K562 (cell line): ENCODE measurements around the gene JAG2. TPM values are rescaled to one million over a fixed set of nuclear protein-coding genes. Genes with fewer than 3 reads are reported as not detected.

Experiments
- ATAC-seq: fragments of 200-7000 bp; cut with Tn5 transposase; 3 replicates; pipeline ENCODE4 v1.9.1; 2020; ENCODE audit warnings: moderate library complexity
- BruUV-seq: library from RNA; stranded (reverse); fragments of 400-500 nt; replicated peaks from 2 replicates; lab custom pipeline; 2021; lab: Mats Ljungman, UMichigan
- CTCF ChIA-PET: fragments of 300-600 bp; formaldehyde crosslinking; extraction: SDS; loops from one replicate; lab custom pipeline; 2021; ENCODE audit warnings: low intra/inter-chr PET ratio; lab: Yijun Ruan, JAX
- POLR2A ChIA-PET: fragments of 300-600, 350-650 bp; sonication (Branson Sonifier 250); formaldehyde crosslinking; extraction: SDS; loops from one replicate; lab custom pipeline; 2021; ENCODE audit warnings: antibody characterized with exemption, inconsistent platforms; lab: Yijun Ruan, JAX
- DNase-seq, 4 experiments: peaks; one replicate each; pipeline versions ENCODE4 v3.0.0 to v3.0.0-alpha.2; 2011 to 2018; ENCODE audit warnings: low spot score in 3 of 4, mixed read lengths in 3 of 4; ENCODE audit errors: extremely low read depth in 1 of 4
- FAIRE-seq: peaks from 2 replicates; lab custom pipeline; 2011; peaks lifted over from hg19 to GRCh38; lab: Jason Lieb, UNC
- H2AFZ ChIP-seq: 2 replicates; pipeline ENCODE4 v1.6.0; 2011; ENCODE audit warnings: low read depth, low read length, control low read depth, inconsistent platforms
- H3K27ac ChIP-seq: fragments of 200-600 bp; 3 replicates; pipeline ENCODE4 v1.8.0; 2011; ENCODE audit warnings: low read depth, mild to moderate bottlenecking, control low read depth, inconsistent platforms, low read length, moderate library complexity, mixed read lengths; ENCODE audit errors: extremely low read depth
- H3K27me3 ChIP-seq, 2 experiments: fragments of 300-600 bp in 1 of 2; 2 replicates in 1 of 2; 3 replicates in 1 of 2; pipeline versions ENCODE4 v1.6.0 to v1.8.0; 2011; ENCODE audit warnings: inconsistent platforms in 2 of 2, low read length in 2 of 2, mild to moderate bottlenecking in 1 of 2, mixed read lengths in 1 of 2, moderate library complexity in 1 of 2; ENCODE audit not compliant: control insufficient read depth in 2 of 2, insufficient read depth in 2 of 2
- H3K36me3 ChIP-seq: fragments of 300-600 bp; 3 replicates; pipeline ENCODE4 v1.8.0; 2011; ENCODE audit warnings: mild to moderate bottlenecking, low read length, inconsistent platforms; ENCODE audit not compliant: control insufficient read depth, insufficient read depth
- H3K4me1 ChIP-seq, 2 experiments: fragments of 200-600 bp in 1 of 2; replicated peaks in 1 of 2; 2 replicates in 1 of 2; 3 replicates in 1 of 2; pipeline versions ENCODE4 v1.5.1 to v1.8.0; 2011; ENCODE audit warnings: inconsistent platforms in 2 of 2, low read length in 2 of 2, mild to moderate bottlenecking in 1 of 2, mixed read lengths in 1 of 2, moderate library complexity in 1 of 2; ENCODE audit not compliant: control insufficient read depth in 2 of 2, insufficient read depth in 2 of 2
- H3K4me2 ChIP-seq: 2 replicates; pipeline ENCODE4 v1.6.1; 2011; ENCODE audit warnings: low read length, control low read depth, inconsistent platforms, mixed read lengths; ENCODE audit not compliant: insufficient read depth
- H3K4me3 ChIP-seq: fragments of 200-600 bp; sonication (generic), shearing (Covaris generic); 2 replicates; pipeline ENCODE4 v1.5.1; 2016; ENCODE audit warnings: control low read depth, inconsistent platforms
- H3K79me2 ChIP-seq: fragments of 200-600 bp; 3 replicates; pipeline ENCODE4 v1.8.0; 2011; ENCODE audit warnings: low read length, inconsistent platforms; ENCODE audit not compliant: control insufficient read depth, insufficient read depth
- H3K9ac ChIP-seq, 2 experiments: 2 replicates each; pipeline versions ENCODE4 v1.6.0 to v1.6.1; 2011; ENCODE audit warnings: low read depth in 2 of 2, low read length in 2 of 2, control low read depth in 1 of 2, inconsistent platforms in 1 of 2, mild to moderate bottlenecking in 1 of 2, mixed read lengths in 1 of 2; ENCODE audit not compliant: insufficient read depth in 1 of 2
- H3K9me1 ChIP-seq: one replicate; pipeline ENCODE4 v1.6.0; 2011; ENCODE audit warnings: inconsistent platforms, mild to moderate bottlenecking, low read length, moderate library complexity; ENCODE audit not compliant: control insufficient read depth, insufficient read depth
- H3K9me3 ChIP-seq: replicated peaks from 2 replicates; pipeline ENCODE4 v1.5.1; 2011; ENCODE audit warnings: low read depth, low read length, inconsistent platforms; ENCODE audit not compliant: control insufficient read depth, insufficient read depth
- H4K20me1 ChIP-seq: replicated peaks from 2 replicates; pipeline ENCODE4 v1.6.1; 2011; ENCODE audit warnings: low read length, inconsistent platforms, mixed read lengths; ENCODE audit not compliant: control insufficient read depth, insufficient read depth
- C11orf30 ChIP-seq: fragments of 450-650 bp; IDR thresholded peaks from 2 replicates; pipeline ENCODE4 v1.6.1; 2016; ENCODE audit warnings: low read depth, mild to moderate bottlenecking
- CBX8 ChIP-seq: fragments of 200-600 bp; sonication (generic); IDR thresholded peaks from 2 replicates; pipeline ENCODE4 v1.6.1; 2012; ENCODE audit warnings: borderline replicate concordance, mixed run types, low read depth, mild to moderate bottlenecking, moderate library complexity, mixed read lengths, low read length, control low read depth, inconsistent platforms; ENCODE audit not compliant: poor library complexity, severe bottlenecking; ENCODE audit errors: extremely low read depth
- MTA3 ChIP-seq: fragments of 450-650 bp; formaldehyde crosslinking; IDR thresholded peaks from 2 replicates; pipeline ENCODE4 v1.6.1; 2017; ENCODE audit warnings: mild to moderate bottlenecking, borderline replicate concordance
- NONO ChIP-seq, 2 experiments: fragments of 200-400 bp in 1 of 2; fragments of 450-650 bp in 1 of 2; formaldehyde crosslinking in 1 of 2; IDR thresholded peaks; 2 replicates each; pipeline ENCODE4 v1.6.1; 2017; ENCODE audit warnings: low read depth in 2 of 2, mild to moderate bottlenecking in 2 of 2, moderate library complexity in 2 of 2, low read length in 1 of 2
- PCBP2 ChIP-seq: fragments of 200-400 bp; formaldehyde crosslinking; IDR thresholded peaks from 2 replicates; pipeline ENCODE4 v1.6.1; 2018; ENCODE audit warnings: low read length, low read depth, mild to moderate bottlenecking, moderate library complexity; ENCODE audit not compliant: poor library complexity, severe bottlenecking
- POLR2AphosphoS5 ChIP-seq: IDR thresholded peaks from 2 replicates; pipeline ENCODE4 v1.6.1; 2011; ENCODE audit warnings: mild to moderate bottlenecking, low read depth, low read length, moderate library complexity; ENCODE audit not compliant: control insufficient read depth, insufficient read depth
- ZBTB11 ChIP-seq, 3 experiments: fragments of 200-800 bp in 1 of 3; fragments of 250-450 bp in 1 of 3; fragments of 450-650 bp in 1 of 3; sonication (Bioruptor Pico) in 1 of 3; sonication (Bioruptor generic) in 1 of 3; formaldehyde crosslinking in 1 of 3; IDR thresholded peaks; 2 replicates each; pipeline versions ENCODE4 v1.6.1 to v1.8.0; 2016 to 2022; ENCODE audit warnings: mild to moderate bottlenecking in 2 of 3, missing genetic modification characterization in 2 of 3, missing compliant biosample characterization in 1 of 3, moderate library complexity in 1 of 3
- ZNF324 ChIP-seq: fragments of 250-450 bp; sonication (Bioruptor Pico); IDR thresholded peaks from 2 replicates; pipeline ENCODE4 v1.4.0; 2020; ENCODE audit warnings: mild to moderate bottlenecking
- WGBS: fragments of 100-300 bp; shearing (Covaris generic); methylation state at CpG from one replicate; pipeline ENCODE4 v1.1.6; 2016; ENCODE audit warnings: low coverage, mixed read lengths; ENCODE audit not compliant: insufficient coverage; ENCODE audit errors: missing lambda C conversion rate; 5-methylcytosine and 5-hydroxymethylcytosine counted together
- in situ Hi-C: fragments of 300-500 bp; cut with MboI; formaldehyde crosslinking; loops from 4 replicates; pipeline ENCODE4 v1.15.0; 2018; ENCODE audit warnings: inconsistent platforms, mixed read lengths
- intact Hi-C: fragments of 100-400 bp; cut with micrococcal nuclease; formaldehyde crosslinking; loops from 2 replicates; pipeline ENCODE4 v1.14.2; 2022
- polyA plus RNA-seq, 8 experiments: library from polyadenylated mRNA; depleted of rRNA in 4 of 8; stranded (reverse) in 5 of 8; unstranded in 3 of 8; fragments of >200 nt; fragmentation: Nextera tagmentation in 2 of 8; fragmentation: Illumina TruSeq in 1 of 8; extraction: Ambion mirVana in 2 of 8; extraction: Trizol in 1 of 8; gene quantifications; 2 replicates each; pipeline versions ENCODE4 v1.2.1 to v1.2.3, GENCODE V29; 2011 to 2014; ENCODE audit warnings: inconsistent platforms in 1 of 8, missing spikeins in 1 of 8
- total RNA-seq, 7 experiments: library from RNA; depleted of rRNA in 6 of 7; stranded (reverse); fragments of >200 nt in 6 of 7; fragmentation: Illumina TruSeq in 2 of 7; extraction: Trizol in 2 of 7; gene quantifications; 2 replicates each; pipeline versions ENCODE4 v1.2.1 to v1.2.3, GENCODE V29; 2011 to 2021; ENCODE audit warnings: low replicate concordance in 1 of 7

Gene JAG2
- total and polyA plus RNA-seq, 9 of the 15 experiments (the other 6 are each of a cell fraction or from before 2014, with no cell fraction given), result 0.25 to 48.4 (median 8.6) TPM

- TF ChIP-seq CBX8, result no peak
- no peak for TF ChIP-seq POLR2AphosphoS5
- no peak for TF ChIP-seq ZNF324
Measured at GRCh38 chr14:105117710-105118385, 50.7 kb downstream of the JAG2 start (continued).

- no TSS peak for BruUV-seq
- peaks cover 5 to 44% of the 10 kb centered on the region in 2 experiments; a peak in 3 of 5 replicates for H3K27me3 ChIP-seq
- H2AFZ ChIP-seq, result no peak overlapping the region
- H3K4me1 ChIP-seq, result no peaks in the 10 kb centered on the region; a peak in 1 of 5 replicates
- no peak overlapping the region for H3K27ac ChIP-seq
- no peaks in the 10 kb centered on the region for H3K9me3 ChIP-seq
- FAIRE-seq, result no peak
- no peak overlapping the region for H3K9ac ChIP-seq
- ATAC-seq, result no peak
- no peak overlapping the region for H3K4me2 ChIP-seq
- H3K4me3 ChIP-seq, result no peak overlapping the region
- CTCF ChIA-PET, result no interaction called here
- POLR2A ChIA-PET, result interaction anchor here (0.8 to 1.0 kb wide), 2 partner anchors 10 to 144 kb away, joined by 4 read pairs; no protein-coding TSS in a partner anchor
- no peaks in the 10 kb centered on the region for H4K20me1 ChIP-seq
- in situ Hi-C loops, result no loop called here
- WGBS, result 6% methylated on average over 2 of the region's 2 CpGs
- DNase-seq, result no peak
- intact Hi-C loops, result no loop called here
- no peaks in the 10 kb centered on the region for H3K36me3 ChIP-seq
- no peaks in the 10 kb centered on the region for H3K79me2 ChIP-seq
- H3K9me1 ChIP-seq, result no peaks in the 10 kb centered on the region
- TF ChIP-seq ZBTB11 (CRISPR knock-in tag; IDR thresholded peaks at IDR 0.05) (no peak), NONO (IDR thresholded peaks at IDR 0.05; ENCODE audit: low read depth in 2 of 2, low read length in 1 of 2) (no peak), C11orf30 (no peak), MTA3 (no peak), PCBP2 (no peak)
Measured at GRCh38 chr14:105117257-105117646, 51.3 kb downstream of the JAG2 start.
